Heart right ventricle (tissue), 16 donors: Measurements from ENCODE around the gene TBC1D8. TPM values are rescaled to one million over a fixed set of nuclear protein-coding genes. Genes with fewer than 3 reads are reported as not detected.

ENCODE experiments used
- ATAC-seq, 8 donors: fragments of 200-7000 bp; cut with Tn5 transposase; one replicate each; pipeline ENCODE4 v1.9.1; 2020; ENCODE audit warnings: mild to moderate bottlenecking in 8 of 8, moderate library complexity in 8 of 8, moderate number of reproducible peaks in 1 of 8
- DNase-seq, 2 donors: peaks; one replicate each; pipeline ENCODE4 v3.0.0-alpha.2; 2020
- H3K27ac ChIP-seq, 10 donors: fragments of 200-600 bp; sonication (generic) in 2 of 10; one replicate each; pipeline versions ENCODE4 v1.5.0 to v1.8.0; 2020 to 2022; ENCODE audit warnings: mild to moderate bottlenecking in 3 of 10
- H3K27me3 ChIP-seq, 7 donors: fragments of 200-600 bp; one replicate each; pipeline ENCODE4 v1.8.0; 2021 to 2022; ENCODE audit warnings: mild to moderate bottlenecking in 2 of 7
- H3K36me3 ChIP-seq, 9 donors: fragments of 200-600 bp; sonication (generic) in 1 of 9; one replicate each; pipeline versions ENCODE4 v1.5.0 to v1.8.0; 2020 to 2022; ENCODE audit warnings: mild to moderate bottlenecking in 2 of 9
- H3K4me1 ChIP-seq, 9 donors: fragments of 200-600 bp; sonication (generic) in 1 of 9; one replicate each; pipeline versions ENCODE4 v1.5.0 to v1.8.0; 2020 to 2022; ENCODE audit warnings: mild to moderate bottlenecking in 4 of 9
- H3K4me3 ChIP-seq, 10 donors: fragments of 200-600 bp; sonication (generic) in 2 of 10; one replicate each; pipeline versions ENCODE4 v1.5.0 to v1.8.0; 2020 to 2022; ENCODE audit warnings: mild to moderate bottlenecking in 7 of 10, moderate library complexity in 2 of 10
- H3K9me3 ChIP-seq, 11 donors: fragments of 200-600 bp in 10 of 11; sonication (generic) in 2 of 11; one replicate each; pipeline versions ENCODE4 v1.5.0 to v1.8.0; 2013 to 2022; ENCODE audit warnings: mild to moderate bottlenecking in 2 of 11, control low read depth in 1 of 11, moderate library complexity in 1 of 11
- CTCF ChIP-seq, 9 donors: fragments of 200-600 bp; sonication (generic) in 2 of 9; IDR thresholded peaks; one replicate each; pipeline versions ENCODE4 v1.5.0 to v1.8.0; 2021 to 2022; ENCODE audit warnings: antibody characterized with exemption in 9 of 9, mild to moderate bottlenecking in 5 of 9, moderate library complexity in 1 of 9
- WGBS, 2 donors: extraction: QIAGEN DNeasy Blood & Tissue Kit; methylation state at CpG; one replicate each; pipeline ENCODE4 v1.1.7; 2013; ENCODE audit warnings: inconsistent platforms in 1 of 2; 5-methylcytosine and 5-hydroxymethylcytosine counted together
- intact Hi-C, 10 donors: fragments of 100-400 bp; cut with DNase I; formaldehyde crosslinking; loops; one replicate each; pipeline versions ENCODE4 v1.11.1 to v1.14.2; 2022
- polyA plus RNA-seq, 2 donors: library from polyadenylated mRNA; stranded (reverse); fragments of 200-250 nt; gene quantifications; one replicate each; pipeline ENCODE4 v1.2.3, GENCODE V29; 2013
- total RNA-seq, 10 donors: library from RNA; stranded (reverse); fragmentation: NEBNext Ultra II Directional in 3 of 10; extraction: Animal tissue kit (Norgen Biotek cat#: 25700) in 3 of 10; gene quantifications; one replicate each; pipeline versions ENCODE4 v1.2.1 to v1.2.4, GENCODE V29; 2021 to 2023
- donor health status: Arrhythmogenic right ventricular cardiomyopathy.
- donor health status: ischemic (EF 13 %, LVEDD 7.1; RV severe dilation, severe dysfunction).
- donor health status: healthy with polysubstance abuse.
- donor health status: DM: no; HTN: yes; CAD: no.
- donor health status: DM: no; HTN: no; CAD: no.
- donor health status: ischemic (EF 25% LVEDD 6.9; RV normal size, moderate dysfunction).
- donor health status: ischemic (EF 25% LVEDD 5.7; RV mildly dilated, moderate dysfunction).
- donor health status: healthy.
- donor health status: DM: yes; HTN: yes; CAD: no.
- donor health status: Ischemic cardiomyopathy.
- donor health status: ischemic (EF 35%, LVEDD 5.7; RV mildly dilated, moderate dysfunction).
- donor health status: nonischemic (EF 11% LVEDD 7.7; RV severe dilation, severe dysfunction).
- donor health status: DM: yes; HTN: yes; CAD: no.
- donor health status: PGD.
- donor health status: ischemic (EF 29% LVEDD 5.4; RV normal size, mild dysfunction).
- donor health status: nonischemic (EF 23%, LVEDD 6.1; RV moderate dilation, normal function).

The TBC1D8 gene
- total and polyA plus RNA-seq, 12 donors = 24.0 to 69.5 (median 55.5) TPM

GRCh38 chr2:101116841-101117552 lies 34.2 kb downstream of the TBC1D8 start:
- intact Hi-C loops = no loop called here
- 86 to 87% methylated on average over 9 of the region's 9 CpGs for WGBS, 2 donors
- Histone ChIP-seq H3K9me3 (no peaks in the 10 kb centered on the region), H3K4me3 (no peak overlapping the region), H3K4me1 (peaks cover 12 to 95% (median 69%) of the 10 kb centered on the region in 9 donors), H3K27me3 (no peaks in the 10 kb centered on the region), H3K36me3 (no peaks in the 10 kb centered on the region), H3K27ac (peak overlapping the region in 9 of 10 donors; percentile 4 to 93 (median 71))
- no peak for DNase-seq
- ATAC-seq = peak in 3 of 8 donors; percentile 5 to 21 (median 7)
- TF ChIP-seq CTCF (IDR thresholded peaks at IDR 0.05) = no peak

GRCh38 chr2:101116348-101116747 lies 34.8 kb downstream of the TBC1D8 start:
- Histone ChIP-seq H3K4me1 (peaks cover 15 to 97% (median 71%) of the 10 kb centered on the region in 9 donors), H3K4me3 (no peak overlapping the region), H3K27me3 (no peaks in the 10 kb centered on the region), H3K36me3 (no peaks in the 10 kb centered on the region), H3K27ac (peak overlapping the region in 7 of 10 donors; percentile 46 to 93 (median 84)), H3K9me3 (no peaks in the 10 kb centered on the region)
- ATAC-seq (no peak), DNase-seq (no peak)
- no peak for TF ChIP-seq CTCF (IDR thresholded peaks at IDR 0.05)
- intact Hi-C loops = no loop called here
- 70 to 80% methylated on average over 4 of the region's 4 CpGs for WGBS, 2 donors

GRCh38 chr2:101115664-101116063 lies 35.5 kb downstream of the TBC1D8 start:
- 92 to 98% methylated on average over 4 of the region's 4 CpGs for WGBS, 2 donors
- H3K36me3 ChIP-seq = no peaks in the 10 kb centered on the region
- DNase-seq (no peak), ATAC-seq (no peak)
- H3K9me3 ChIP-seq = no peaks in the 10 kb centered on the region
- TF ChIP-seq CTCF (IDR thresholded peaks at IDR 0.05) = no peak
- H3K27me3 ChIP-seq = no peaks in the 10 kb centered on the region
- peaks cover 19 to 97% (median 71%) of the 10 kb centered on the region in 9 donors for H3K4me1 ChIP-seq
- no peak overlapping the region for H3K4me3 ChIP-seq
- peak overlapping the region in 8 of 10 donors; percentile 47 to 93 (median 86) for H3K27ac ChIP-seq
- intact Hi-C loops = no loop called here

GRCh38 chr2:101114815-101115214 lies 36.4 kb downstream of the TBC1D8 start:
- WGBS, 2 donors = 45 to 60% methylated on average over 6 of the region's 6 CpGs
- ATAC-seq = no peak
- Histone ChIP-seq H3K9me3 (no peaks in the 10 kb centered on the region), H3K36me3 (no peaks in the 10 kb centered on the region), H3K27me3 (no peaks in the 10 kb centered on the region), H3K4me3 (no peak overlapping the region), H3K4me1 (peaks cover 25 to 97% (median 71%) of the 10 kb centered on the region in 9 donors), H3K27ac (peak overlapping the region; percentile 42 to 93 (median 84))
- intact Hi-C loops = loop anchor here in 6 of 10 donors (5.0 kb wide), 2 partner anchors 32 to 37 kb away; partner anchors contain the start of gene TBC1D8 (in 3 of the 6)
- no peak for DNase-seq
- no peak for TF ChIP-seq CTCF (IDR thresholded peaks at IDR 0.05)
